ENCODE measurements around the gene CCDC78.

Gene CCDC78

DNA sequence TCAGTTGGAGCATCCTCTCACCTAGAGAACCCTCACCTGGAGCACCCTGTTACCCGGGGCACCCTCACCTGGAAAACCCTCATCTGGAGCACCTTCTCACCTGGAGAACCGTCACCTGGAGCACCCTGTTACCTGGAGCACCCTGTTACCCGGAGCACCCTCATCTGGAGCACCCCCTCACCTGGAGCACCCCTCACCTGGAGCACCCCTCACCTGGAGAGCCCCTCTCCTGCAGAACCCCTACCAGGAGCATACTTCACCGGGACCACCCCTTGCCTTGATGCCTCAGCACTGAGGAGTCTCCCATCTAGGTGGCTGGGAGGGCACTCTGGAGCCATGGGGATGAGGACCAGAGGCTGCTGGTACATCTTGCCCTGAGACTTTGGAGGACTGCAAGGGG, 17.3 kb downstream of the CCDC78 start:
- Histone ChIP-seq H3K79me2 (ENCODE audit: insufficient read depth, low read length) (no peaks in the 10 kb centered on the region), H3K4me2 (ENCODE audit: low read depth, low read length, poor library complexity, severe bottlenecking) (no peak overlapping the region), H3K27me3 (ENCODE audit: insufficient read depth, low read length, poor library complexity, severe bottlenecking) (no peaks in the 10 kb centered on the region), H2AFZ (ENCODE audit: low read length) (no peak overlapping the region), H3K36me3 (ENCODE audit: insufficient read depth, low read length) (no peaks in the 10 kb centered on the region), H3K9ac (ENCODE audit: low read depth, low read length, poor library complexity, severe bottlenecking) (no peak overlapping the region), H3K4me3 (ENCODE audit: low read length, poor library complexity, severe bottlenecking) (no peak overlapping the region), H3K9me3 (ENCODE audit: insufficient read depth, low read depth, low read length) (no peaks in the 10 kb centered on the region), H3F3A (ENCODE audit: low read depth) (no peaks in the 10 kb centered on the region), H4K20me1 (ENCODE audit: insufficient read depth, low read length, poor library complexity, severe bottlenecking) (no peaks in the 10 kb centered on the region), H3K4me1 (ENCODE audit: insufficient read depth, low read length, poor library complexity, severe bottlenecking) (no peaks in the 10 kb centered on the region), H3K9me2 (replicated peaks; ENCODE audit: low read depth, low read length) (no peaks in the 10 kb centered on the region)
- no peak for TF ChIP-seq EZH2phosphoT487 (IDR thresholded peaks at IDR 0.05; ENCODE audit: borderline replicate concordance)
- TF ChIP-seq, protein P1, sequence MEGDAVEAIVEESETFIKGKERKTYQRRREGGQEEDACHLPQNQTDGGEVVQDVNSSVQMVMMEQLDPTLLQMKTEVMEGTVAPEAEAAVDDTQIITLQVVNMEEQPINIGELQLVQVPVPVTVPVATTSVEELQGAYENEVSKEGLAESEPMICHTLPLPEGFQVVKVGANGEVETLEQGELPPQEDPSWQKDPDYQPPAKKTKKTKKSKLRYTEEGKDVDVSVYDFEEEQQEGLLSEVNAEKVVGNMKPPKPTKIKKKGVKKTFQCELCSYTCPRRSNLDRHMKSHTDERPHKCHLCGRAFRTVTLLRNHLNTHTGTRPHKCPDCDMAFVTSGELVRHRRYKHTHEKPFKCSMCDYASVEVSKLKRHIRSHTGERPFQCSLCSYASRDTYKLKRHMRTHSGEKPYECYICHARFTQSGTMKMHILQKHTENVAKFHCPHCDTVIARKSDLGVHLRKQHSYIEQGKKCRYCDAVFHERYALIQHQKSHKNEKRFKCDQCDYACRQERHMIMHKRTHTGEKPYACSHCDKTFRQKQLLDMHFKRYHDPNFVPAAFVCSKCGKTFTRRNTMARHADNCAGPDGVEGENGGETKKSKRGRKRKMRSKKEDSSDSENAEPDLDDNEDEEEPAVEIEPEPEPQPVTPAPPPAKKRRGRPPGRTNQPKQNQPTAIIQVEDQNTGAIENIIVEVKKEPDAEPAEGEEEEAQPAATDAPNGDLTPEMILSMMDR (conservative IDR thresholded peaks at IDR 0.05; ENCODE audit: low read length): no peak

DNA sequence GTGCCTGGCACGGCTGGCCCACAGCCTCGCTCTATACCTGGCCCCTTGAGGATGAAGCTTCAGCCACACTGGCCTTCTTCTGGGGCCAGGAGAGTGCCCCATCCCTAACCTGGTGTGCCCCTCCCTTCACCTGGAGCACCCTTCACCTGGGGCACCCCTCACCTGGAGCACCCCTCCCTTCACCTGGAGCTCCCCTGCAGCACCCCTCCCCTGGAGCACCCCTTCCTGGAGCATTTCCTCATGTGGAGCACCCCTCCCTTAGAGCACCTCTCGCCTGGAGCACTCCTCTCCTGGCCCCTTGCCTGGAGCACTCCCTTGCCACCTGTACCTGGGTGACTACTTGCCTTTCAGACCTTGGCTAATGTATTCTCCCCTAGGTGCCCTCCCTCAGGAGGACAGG, 18.2 kb downstream of the CCDC78 start:
- H3K9me3 ChIP-seq (ENCODE audit: insufficient read depth, low read depth, low read length): no peaks in the 10 kb centered on the region
- H3K27me3 ChIP-seq (ENCODE audit: insufficient read depth, low read length, poor library complexity, severe bottlenecking): no peaks in the 10 kb centered on the region
- H3K4me2 ChIP-seq (ENCODE audit: low read depth, low read length, poor library complexity, severe bottlenecking): no peak overlapping the region
- no peak overlapping the region for H3K9ac ChIP-seq (ENCODE audit: low read depth, low read length, poor library complexity, severe bottlenecking)
- no peaks in the 10 kb centered on the region for H3K9me2 ChIP-seq (replicated peaks; ENCODE audit: low read depth, low read length)
- no peaks in the 10 kb centered on the region for H3F3A ChIP-seq (ENCODE audit: low read depth)
- no peaks in the 10 kb centered on the region for H4K20me1 ChIP-seq (ENCODE audit: insufficient read depth, low read length, poor library complexity, severe bottlenecking)
- no peaks in the 10 kb centered on the region for H3K4me1 ChIP-seq (ENCODE audit: insufficient read depth, low read length, poor library complexity, severe bottlenecking)
- no peaks in the 10 kb centered on the region for H3K79me2 ChIP-seq (ENCODE audit: insufficient read depth, low read length)
- no peak overlapping the region for H3K4me3 ChIP-seq (ENCODE audit: low read length, poor library complexity, severe bottlenecking)
- TF ChIP-seq, protein P1 (conservative IDR thresholded peaks at IDR 0.05; ENCODE audit: low read length): no peak
- TF ChIP-seq EZH2phosphoT487 (IDR thresholded peaks at IDR 0.05; ENCODE audit: borderline replicate concordance): no peak
- H3K36me3 ChIP-seq (ENCODE audit: insufficient read depth, low read length): no peaks in the 10 kb centered on the region
- H2AFZ ChIP-seq (ENCODE audit: low read length): no peak overlapping the region

DNA sequence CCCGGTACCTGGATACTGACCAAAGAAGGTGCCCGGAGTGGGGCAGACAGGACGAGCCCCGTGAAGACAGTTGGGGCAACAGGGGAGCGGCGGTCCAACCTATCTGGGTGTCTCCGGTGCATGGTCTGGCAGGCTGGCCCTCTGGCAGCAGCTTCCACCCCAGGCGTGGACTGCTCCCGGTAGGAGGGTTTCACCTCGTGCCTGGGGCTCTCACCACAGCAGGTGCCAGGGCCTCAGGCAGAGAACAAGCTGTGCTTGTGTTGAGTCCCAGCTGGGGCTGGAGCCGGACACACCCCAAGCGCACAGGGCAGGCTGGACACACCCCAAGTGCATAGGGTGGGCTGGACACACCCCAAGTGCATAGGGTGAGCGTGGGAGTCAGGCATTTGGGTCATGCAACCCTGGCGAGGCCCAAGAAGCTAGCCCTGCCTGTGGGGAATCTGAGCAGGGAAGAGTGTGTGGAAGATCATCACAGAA, 19.1 kb downstream of the CCDC78 start:
- no peaks in the 10 kb centered on the region for H3K79me2 ChIP-seq (ENCODE audit: insufficient read depth, low read length)
- H2AFZ ChIP-seq (ENCODE audit: low read length): no peak overlapping the region
- no peaks in the 10 kb centered on the region for H3K9me3 ChIP-seq (ENCODE audit: insufficient read depth, low read depth, low read length)
- H3K4me2 ChIP-seq (ENCODE audit: low read depth, low read length, poor library complexity, severe bottlenecking): no peak overlapping the region
- TF ChIP-seq, protein P1 (conservative IDR thresholded peaks at IDR 0.05; ENCODE audit: low read length): no peak
- no peak for TF ChIP-seq EZH2phosphoT487 (IDR thresholded peaks at IDR 0.05; ENCODE audit: borderline replicate concordance)
- no peaks in the 10 kb centered on the region for H3K9me2 ChIP-seq (replicated peaks; ENCODE audit: low read depth, low read length)
- H3F3A ChIP-seq (ENCODE audit: low read depth): no peaks in the 10 kb centered on the region
- no peaks in the 10 kb centered on the region for H3K4me1 ChIP-seq (ENCODE audit: insufficient read depth, low read length, poor library complexity, severe bottlenecking)
- H3K27me3 ChIP-seq (ENCODE audit: insufficient read depth, low read length, poor library complexity, severe bottlenecking): no peaks in the 10 kb centered on the region
- no peak overlapping the region for H3K4me3 ChIP-seq (ENCODE audit: low read length, poor library complexity, severe bottlenecking)
- H3K9ac ChIP-seq (ENCODE audit: low read depth, low read length, poor library complexity, severe bottlenecking): no peak overlapping the region
- H3K36me3 ChIP-seq (ENCODE audit: insufficient read depth, low read length): no peaks in the 10 kb centered on the region
- no peaks in the 10 kb centered on the region for H4K20me1 ChIP-seq (ENCODE audit: insufficient read depth, low read length, poor library complexity, severe bottlenecking)
